Right atrium auricular region (tissue), 2 donors: Measurements from ENCODE around the gene PRKAG2. TPM values are rescaled to one million over a fixed set of nuclear protein-coding genes. Genes with fewer than 3 reads are reported as not detected.

ENCODE experiments used
- DNase-seq: peaks from one replicate; pipeline ENCODE4 v3.0.0-alpha.2; 2019; ENCODE audit warnings: low spot score
- H3K27ac ChIP-seq, 2 donors: fragments of 200-600 bp; sonication (generic); 1 replicate in 1 of 2; 2 replicates in 1 of 2; pipeline ENCODE4 v1.5.1; 2016 to 2019
- H3K27me3 ChIP-seq, 2 donors: fragments of 200-600 bp; sonication (generic); one replicate each; pipeline versions ENCODE4 v1.5.1 to v1.6.0; 2017 to 2019
- H3K36me3 ChIP-seq: fragments of 200-600 bp; sonication (generic); one replicate; pipeline ENCODE4 v1.5.1; 2016
- H3K4me1 ChIP-seq, 2 donors: fragments of 200-600 bp; sonication (generic); one replicate each; pipeline versions ENCODE4 v1.5.1 to v1.6.0; 2017 to 2019
- H3K4me3 ChIP-seq, 2 donors: fragments of 200-600 bp; sonication (generic); 1 replicate in 1 of 2; 2 replicates in 1 of 2; pipeline ENCODE4 v1.5.1; 2017 to 2019; ENCODE audit warnings: mild to moderate bottlenecking in 1 of 2, moderate library complexity in 1 of 2
- H3K9me3 ChIP-seq, 2 donors: fragments of 200-600 bp; sonication (generic); one replicate each; pipeline ENCODE4 v1.5.1; 2019
- CTCF ChIP-seq, 2 donors: fragments of 200-600 bp; sonication (generic); IDR thresholded peaks; one replicate each; pipeline ENCODE4 v1.5.1; 2019; ENCODE audit warnings: antibody characterized with exemption in 2 of 2
- total RNA-seq, 2 donors: library from RNA; depleted of rRNA; stranded (reverse); fragments of >200 nt; gene quantifications; one replicate each; pipeline ENCODE4 v1.1.0, GENCODE V29; 2016

Gene PRKAG2
- total RNA-seq, 2 donors from 2014 or later: 133 to 177 TPM

GRCh38 chr7:151864561-151864960 is 12.4 kb downstream of the PRKAG2 start:
- peaks cover 0 to 26% of the 10 kb centered on the region in 2 donors for H3K4me1 ChIP-seq
- H3K4me3 ChIP-seq: no peak overlapping the region
- DNase-seq: no peak
- no peaks in the 10 kb centered on the region for H3K36me3 ChIP-seq
- no peak for TF ChIP-seq CTCF (IDR thresholded peaks at IDR 0.05)
- no peaks in the 10 kb centered on the region for H3K9me3 ChIP-seq
- no peaks in the 10 kb centered on the region for H3K27me3 ChIP-seq
- no peak overlapping the region for H3K27ac ChIP-seq

GRCh38 chr7:151864081-151864480 is 12.8 kb downstream of the PRKAG2 start:
- no peaks in the 10 kb centered on the region for H3K9me3 ChIP-seq
- peak in 1 of 2 donors; percentile 17 for TF ChIP-seq CTCF (IDR thresholded peaks at IDR 0.05)
- H3K36me3 ChIP-seq: no peaks in the 10 kb centered on the region
- peaks cover 0 to 25% of the 10 kb centered on the region in 2 donors for H3K4me1 ChIP-seq
- no peak overlapping the region for H3K4me3 ChIP-seq
- DNase-seq: no peak
- no peak overlapping the region for H3K27ac ChIP-seq
- H3K27me3 ChIP-seq: no peaks in the 10 kb centered on the region

GRCh38 chr7:151863386-151864079 is 13.4 kb downstream of the PRKAG2 start:
- no peak for TF ChIP-seq CTCF (IDR thresholded peaks at IDR 0.05)
- no peaks in the 10 kb centered on the region for H3K9me3 ChIP-seq
- H3K4me1 ChIP-seq: peaks cover 0 to 20% of the 10 kb centered on the region in 2 donors
- no peaks in the 10 kb centered on the region for H3K36me3 ChIP-seq
- DNase-seq: no peak
- H3K27me3 ChIP-seq: no peaks in the 10 kb centered on the region
- H3K4me3 ChIP-seq: no peak overlapping the region
- H3K27ac ChIP-seq: no peak overlapping the region

- Histone ChIP-seq H3K36me3 (no peaks in the 10 kb centered on the region), H3K4me1 (peaks cover 0 to 13% of the 10 kb centered on the region in 2 donors), H3K27me3 (no peaks in the 10 kb centered on the region), H3K9me3 (no peaks in the 10 kb centered on the region), H3K4me3 (no peak overlapping the region), H3K27ac (no peak overlapping the region)
- no peak for DNase-seq
- no peak for TF ChIP-seq CTCF (IDR thresholded peaks at IDR 0.05)
These were observed 14.1 kb downstream of the PRKAG2 start for GRCh38 chr7:151862606-151863381.

GRCh38 chr7:151861881-151862280 is 15.0 kb downstream of the PRKAG2 start:
- H3K27ac ChIP-seq: no peak overlapping the region
- TF ChIP-seq CTCF (IDR thresholded peaks at IDR 0.05): no peak
- no peak overlapping the region for H3K4me3 ChIP-seq
- no peak for DNase-seq
- H3K4me1 ChIP-seq: peaks cover 0 to 8% of the 10 kb centered on the region in 2 donors
- no peaks in the 10 kb centered on the region for H3K9me3 ChIP-seq
- H3K27me3 ChIP-seq: no peaks in the 10 kb centered on the region
- no peaks in the 10 kb centered on the region for H3K36me3 ChIP-seq
